H9 (cell line): ENCODE measurements around the gene POU2F1. TPM values are rescaled to one million over a fixed set of nuclear protein-coding genes. Genes with fewer than 3 reads are reported as not detected.

Source experiments
- DNase-seq: peaks from one replicate; pipeline ENCODE4 v3.0.0-alpha.2; 2017
- H2AFZ ChIP-seq: one replicate; pipeline ENCODE4 v1.6.1; 2013; ENCODE audit warnings: mild to moderate bottlenecking, low read length, control low read depth, moderate library complexity
- H2AK5ac ChIP-seq: 2 replicates; pipeline ENCODE4 v1.6.1; 2013; ENCODE audit warnings: low read length, control low read depth, mixed read lengths; ENCODE audit not compliant: insufficient read length
- H2BK120ac ChIP-seq: one replicate; pipeline ENCODE4 v1.6.1; 2013; ENCODE audit warnings: low read depth, mild to moderate bottlenecking, low read length, control low read depth, inconsistent platforms; ENCODE audit not compliant: poor library complexity, severe bottlenecking
- H2BK12ac ChIP-seq: 2 replicates; pipeline ENCODE4 v1.6.1; 2013; ENCODE audit warnings: low read length, control low read depth, mixed read lengths, low read depth; ENCODE audit not compliant: insufficient read length
- H2BK15ac ChIP-seq: 2 replicates; pipeline ENCODE4 v1.6.1; 2013; ENCODE audit warnings: low read depth, low read length, control low read depth
- H2BK20ac ChIP-seq: one replicate; pipeline ENCODE4 v1.6.1; 2013; ENCODE audit warnings: low read depth, mild to moderate bottlenecking, low read length, control low read depth, inconsistent platforms; ENCODE audit not compliant: poor library complexity, severe bottlenecking
- H2BK5ac ChIP-seq: 2 replicates; pipeline ENCODE4 v1.6.1; 2013; ENCODE audit warnings: low read length, control low read depth, mixed read lengths; ENCODE audit not compliant: insufficient read length
- H3K14ac ChIP-seq: 2 replicates; pipeline ENCODE4 v1.6.1; 2013; ENCODE audit warnings: low read length, control low read depth; ENCODE audit not compliant: insufficient read depth
- H3K18ac ChIP-seq: 2 replicates; pipeline ENCODE4 v1.6.1; 2013; ENCODE audit warnings: low read depth, mild to moderate bottlenecking, mixed read lengths, low read length, control low read depth; ENCODE audit not compliant: insufficient read length
- H3K23ac ChIP-seq: 2 replicates; pipeline ENCODE4 v1.6.1; 2013; ENCODE audit warnings: low read length, control low read depth, mixed read lengths, low read depth; ENCODE audit not compliant: insufficient read length
- H3K23me2 ChIP-seq: 2 replicates; pipeline ENCODE4 v1.6.1; 2013; ENCODE audit warnings: low read depth, mild to moderate bottlenecking, mixed read lengths, low read length, control low read depth; ENCODE audit not compliant: insufficient read length, poor library complexity, severe bottlenecking
- H3K27ac ChIP-seq: 2 replicates; pipeline ENCODE4 v1.5.1; 2013; ENCODE audit warnings: low read length, control low read depth, mixed read lengths, low read depth; ENCODE audit not compliant: insufficient read length
- H3K27me3 ChIP-seq: 2 replicates; pipeline ENCODE4 v1.6.1; 2013; ENCODE audit warnings: low read length, control low read depth, inconsistent platforms; ENCODE audit not compliant: insufficient read depth
- H3K4ac ChIP-seq: 2 replicates; pipeline ENCODE4 v1.6.1; 2013; ENCODE audit warnings: low read depth, mild to moderate bottlenecking, control low read depth, inconsistent platforms, low read length, moderate library complexity
- H3K4me1 ChIP-seq: 2 replicates; pipeline ENCODE4 v1.6.1; 2013; ENCODE audit warnings: low read length, control low read depth, inconsistent platforms; ENCODE audit not compliant: insufficient read depth
- H3K4me2 ChIP-seq: 2 replicates; pipeline ENCODE4 v1.6.1; 2013; ENCODE audit warnings: low read length, control low read depth, mixed read lengths; ENCODE audit not compliant: insufficient read length, insufficient read depth
- H3K56ac ChIP-seq: 2 replicates; pipeline ENCODE4 v1.6.1; 2013; ENCODE audit warnings: low read depth, mild to moderate bottlenecking, mixed read lengths, low read length, control low read depth; ENCODE audit not compliant: insufficient read length
- H3K79me1 ChIP-seq: 2 replicates; pipeline ENCODE4 v1.6.1; 2013; ENCODE audit warnings: low read depth, mild to moderate bottlenecking, moderate library complexity, low read length, control low read depth, inconsistent platforms; ENCODE audit not compliant: insufficient read depth, poor library complexity, severe bottlenecking
- H3K79me2 ChIP-seq: 2 replicates; pipeline ENCODE4 v1.6.1; 2013; ENCODE audit warnings: low read length, control low read depth, inconsistent platforms; ENCODE audit not compliant: insufficient read depth
- H3K9ac ChIP-seq: 2 replicates; pipeline ENCODE4 v1.6.1; 2013; ENCODE audit warnings: low read length, control low read depth, mixed read lengths; ENCODE audit not compliant: insufficient read length; ENCODE audit errors: extremely low read depth
- H3K9me3 ChIP-seq: one replicate; pipeline ENCODE4 v1.6.1; 2013; ENCODE audit warnings: low read depth, low read length, inconsistent platforms; ENCODE audit not compliant: control insufficient read depth
- H3T11ph ChIP-seq: one replicate; pipeline ENCODE4 v1.6.1; 2013; ENCODE audit warnings: mild to moderate bottlenecking, low read length, control low read depth, inconsistent platforms
- H4K20me1 ChIP-seq: one replicate; pipeline ENCODE4 v1.6.1; 2013; ENCODE audit not compliant: control insufficient read depth, insufficient read length, insufficient read depth
- H4K5ac ChIP-seq: 2 replicates; pipeline ENCODE4 v1.6.1; 2013; ENCODE audit warnings: low read depth, mild to moderate bottlenecking, mixed read lengths, low read length, control low read depth; ENCODE audit not compliant: insufficient read length
- H4K8ac ChIP-seq: replicated peaks from 2 replicates; pipeline ENCODE4 v1.6.1; 2013; ENCODE audit warnings: low read length, control low read depth, mixed read lengths, low read depth; ENCODE audit not compliant: insufficient read length
- H4K91ac ChIP-seq: 2 replicates; pipeline ENCODE4 v1.6.1; 2013; ENCODE audit warnings: low read depth, mild to moderate bottlenecking, moderate library complexity, mixed read lengths, low read length, control low read depth; ENCODE audit not compliant: insufficient read length
- H3K27ac Mint-ChIP-seq, 3 experiments: 2 replicates in 2 of 3; 3 replicates in 1 of 3; pipeline ENCODE4 v1.8.0; 2020 to 2021; ENCODE audit warnings: mixed read lengths in 3 of 3, mild to moderate bottlenecking in 1 of 3, moderate library complexity in 1 of 3
- H3K27me3 Mint-ChIP-seq: 2 replicates; pipeline ENCODE4 v1.8.0; 2021; ENCODE audit warnings: low read depth, mild to moderate bottlenecking, moderate library complexity, mixed read lengths
- H3K36me3 Mint-ChIP-seq, 3 experiments: 2 replicates in 2 of 3; 3 replicates in 1 of 3; pipeline ENCODE4 v1.8.0; 2020 to 2021; ENCODE audit warnings: low read depth in 3 of 3, mixed read lengths in 3 of 3; ENCODE audit not compliant: insufficient read depth in 1 of 3
- H3K4me1 Mint-ChIP-seq, 2 experiments: 2 replicates each; pipeline ENCODE4 v1.8.0; 2020; ENCODE audit warnings: mixed read lengths in 2 of 2
- H3K4me3 Mint-ChIP-seq, 2 experiments: 2 replicates in 1 of 2; 3 replicates in 1 of 2; pipeline ENCODE4 v1.8.0; 2020 to 2021; ENCODE audit warnings: mild to moderate bottlenecking in 2 of 2, mixed read lengths in 2 of 2, moderate library complexity in 1 of 2
- H3K9me3 Mint-ChIP-seq, 2 experiments: 2 replicates in 1 of 2; 3 replicates in 1 of 2; pipeline ENCODE4 v1.8.0; 2020; ENCODE audit warnings: mild to moderate bottlenecking in 2 of 2, mixed read lengths in 2 of 2, moderate library complexity in 1 of 2
- WGBS: extraction: QIAGEN DNeasy Blood & Tissue Kit; methylation state at CpG from one replicate; pipeline ENCODE4 v1.1.7; 2013; ENCODE audit warnings: missing lambda C conversion rate, low lambda C conversion rate, mixed read lengths; ENCODE audit not compliant: insufficient read length; ENCODE audit errors: extremely low coverage; 5-methylcytosine and 5-hydroxymethylcytosine counted together
- total RNA-seq: library from RNA; stranded (reverse); gene quantifications from 2 replicates; pipeline ENCODE4 v1.2.1, GENCODE V29; 2021
- TF ChIP-seq, protein P1 (sequence below): fragments of 200-600 bp; sonication (generic); conservative IDR thresholded peaks from 3 replicates; pipeline ENCODE4 v1.8.0; 2021; ENCODE audit warnings: antibody characterized with exemption, mild to moderate bottlenecking

POU2F1 gene
- total RNA-seq, 1 experiment from 2014 or later = 62.5 TPM

DNA sequence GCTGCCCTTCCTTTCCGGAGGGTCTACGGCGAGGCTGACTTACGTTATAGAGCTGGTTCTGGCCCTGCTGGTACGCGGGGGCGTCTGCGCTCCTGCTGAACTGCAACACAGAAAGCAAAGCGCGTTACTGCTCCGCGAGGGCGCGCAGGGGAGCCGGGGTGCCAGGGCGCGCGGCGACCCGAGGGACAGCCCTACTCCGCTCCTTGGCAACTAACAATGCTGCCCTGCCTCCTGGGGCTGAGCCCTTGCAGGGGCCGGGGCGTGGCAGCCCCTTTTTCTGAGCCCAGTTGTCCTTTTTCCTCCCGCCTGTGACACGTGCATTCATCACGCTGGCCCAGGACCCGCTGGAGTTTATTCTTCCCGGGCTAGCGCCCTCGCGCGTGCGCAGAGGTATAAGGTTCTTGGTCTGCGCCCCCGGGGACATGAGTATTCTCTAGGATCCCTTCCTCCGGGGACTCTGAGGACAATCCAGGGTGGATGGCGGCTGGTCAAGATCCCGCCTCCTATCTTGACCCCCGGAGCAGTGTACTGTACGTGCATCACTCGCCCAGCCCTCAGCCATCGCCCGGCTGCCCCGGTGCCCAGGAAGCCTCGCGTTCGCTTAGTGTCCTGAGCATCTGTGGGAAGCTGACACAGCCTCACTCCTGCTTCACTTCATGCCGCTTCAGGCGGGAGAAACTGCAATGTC is 218.8 kb downstream of the POU2F1 start:
- Histone ChIP-seq H4K91ac (no peak overlapping the region), H2AFZ (no peak overlapping the region), H3K27me3 (peaks cover 10% of the 10 kb centered on the region; the same call in 1 of the 2 replicates), H4K8ac (no peak overlapping the region), H4K20me1 (no peaks in the 10 kb centered on the region), H3K14ac (no peak overlapping the region), H3K79me1 (no peaks in the 10 kb centered on the region), H3K4ac (no peak overlapping the region), H3K18ac (peak overlapping the region; percentile 30), H2BK15ac (no peak overlapping the region), H3K9ac (no peak overlapping the region), H3K23ac (no peak overlapping the region), H2BK5ac (no peak overlapping the region), H2BK20ac (no peak overlapping the region), H3K23me2 (peaks cover 6% of the 10 kb centered on the region), H3K56ac (no peak overlapping the region), H4K5ac (no peak overlapping the region), H3K4me2 (peak overlapping the region; percentile 52), H3K27ac (no peak overlapping the region), H2BK12ac (no peak overlapping the region), H2AK5ac (no peak overlapping the region), H3K9me3 (no peaks in the 10 kb centered on the region), H3K4me1 (0 out of 2 replicates have a peak, but pooled peaks cover 4% of the 10 kb centered on the region), H3T11ph (no peak overlapping the region), H2BK120ac (no peak overlapping the region), H3K79me2 (no peaks in the 10 kb centered on the region)
- peaks cover 59% of the 10 kb centered on the region for H3K27me3 Mint-ChIP-seq
- DNase-seq = peak; percentile 75
- H3K4me1 Mint-ChIP-seq = peaks cover 12 to 17% of the 10 kb centered on the region in 2 experiments
- TF ChIP-seq, protein P1, sequence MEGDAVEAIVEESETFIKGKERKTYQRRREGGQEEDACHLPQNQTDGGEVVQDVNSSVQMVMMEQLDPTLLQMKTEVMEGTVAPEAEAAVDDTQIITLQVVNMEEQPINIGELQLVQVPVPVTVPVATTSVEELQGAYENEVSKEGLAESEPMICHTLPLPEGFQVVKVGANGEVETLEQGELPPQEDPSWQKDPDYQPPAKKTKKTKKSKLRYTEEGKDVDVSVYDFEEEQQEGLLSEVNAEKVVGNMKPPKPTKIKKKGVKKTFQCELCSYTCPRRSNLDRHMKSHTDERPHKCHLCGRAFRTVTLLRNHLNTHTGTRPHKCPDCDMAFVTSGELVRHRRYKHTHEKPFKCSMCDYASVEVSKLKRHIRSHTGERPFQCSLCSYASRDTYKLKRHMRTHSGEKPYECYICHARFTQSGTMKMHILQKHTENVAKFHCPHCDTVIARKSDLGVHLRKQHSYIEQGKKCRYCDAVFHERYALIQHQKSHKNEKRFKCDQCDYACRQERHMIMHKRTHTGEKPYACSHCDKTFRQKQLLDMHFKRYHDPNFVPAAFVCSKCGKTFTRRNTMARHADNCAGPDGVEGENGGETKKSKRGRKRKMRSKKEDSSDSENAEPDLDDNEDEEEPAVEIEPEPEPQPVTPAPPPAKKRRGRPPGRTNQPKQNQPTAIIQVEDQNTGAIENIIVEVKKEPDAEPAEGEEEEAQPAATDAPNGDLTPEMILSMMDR = peak; percentile 35; the same call in 1 of the 3 replicates
- H3K4me3 Mint-ChIP-seq = peak overlapping the region; percentile 55 to 70
- WGBS = no CpG with 5 or more reads among the region's 49 CpGs
- H3K27ac Mint-ChIP-seq = no peak overlapping the region
- peaks cover 0 to 4% of the 10 kb centered on the region in 2 experiments; a peak in 3 of 5 replicates for H3K9me3 Mint-ChIP-seq
- H3K36me3 Mint-ChIP-seq = peaks cover 0 to 5% (median 0%) of the 10 kb centered on the region in 3 experiments; a peak in 3 of 7 replicates
